ENCODE measurements around the gene CMAS.
A peak's percentile ranks its signal among the peaks of the same experiment; 100 is the strongest.
"Not testable (repeated sequence)": the region's sequence is repeated elsewhere in the genome, so short reads cannot be mapped to it uniquely, and the experiment has no call there.

The CMAS gene

GRCh38 chr12:22046090-22046967 is at the start of gene CMAS:
TSS of gene CMAS (plus strand) at chr12:22046218. CDS start at chr12:22046304, 86 bp downstream.
- no peak for DNase-seq (ENCODE audit: low read depth)

GRCh38 chr12:21998295-21998694 is 47.7 kb upstream of the CMAS start:
- no peak for DNase-seq (ENCODE audit: low read depth)

DNA sequence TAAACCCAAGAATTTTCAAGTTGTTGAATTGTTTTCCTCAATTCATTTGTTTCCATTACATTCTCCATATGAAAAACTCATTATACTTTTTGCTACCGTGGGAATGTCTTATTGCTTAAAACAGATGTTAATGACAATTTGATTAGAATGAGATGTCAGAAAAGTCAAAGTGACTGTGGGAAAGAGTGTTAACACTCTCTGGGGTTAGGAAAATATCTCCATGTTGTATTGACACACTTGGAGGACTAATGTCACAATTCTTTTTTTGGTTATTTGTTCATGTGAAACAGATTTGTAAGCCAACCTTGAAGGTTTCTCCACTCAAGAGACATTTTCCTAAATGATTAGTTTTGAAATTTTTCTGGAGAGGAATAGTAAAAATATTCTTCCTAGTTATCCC is 47.2 kb upstream of the CMAS start:
- no peak for DNase-seq (ENCODE audit: low read depth)

DNA sequence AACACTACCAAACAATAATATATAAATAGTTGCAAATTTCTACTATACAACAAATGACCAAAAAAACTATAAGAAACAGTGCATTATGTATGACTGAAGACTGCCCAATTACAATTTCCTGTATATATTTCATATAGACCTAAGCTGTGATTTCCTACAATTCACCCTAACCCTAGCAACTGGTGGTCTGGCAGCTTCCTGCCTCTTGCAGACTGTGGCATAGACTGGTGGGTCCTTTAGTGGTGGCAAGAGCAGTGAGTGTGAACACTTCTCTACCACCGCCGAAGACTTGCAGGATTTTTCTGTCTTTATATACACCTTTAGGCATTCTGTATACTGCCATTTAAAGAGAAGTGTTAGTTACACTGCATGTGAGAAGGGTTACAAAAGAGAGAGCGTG is 43.6 kb upstream of the CMAS start:
- no peak for DNase-seq (ENCODE audit: low read depth)

- DNase-seq (ENCODE audit: low read depth) = not testable (repeated sequence)
Observed at GRCh38 chr12:22007794-22008193, 38.2 kb upstream of the CMAS start.

DNA sequence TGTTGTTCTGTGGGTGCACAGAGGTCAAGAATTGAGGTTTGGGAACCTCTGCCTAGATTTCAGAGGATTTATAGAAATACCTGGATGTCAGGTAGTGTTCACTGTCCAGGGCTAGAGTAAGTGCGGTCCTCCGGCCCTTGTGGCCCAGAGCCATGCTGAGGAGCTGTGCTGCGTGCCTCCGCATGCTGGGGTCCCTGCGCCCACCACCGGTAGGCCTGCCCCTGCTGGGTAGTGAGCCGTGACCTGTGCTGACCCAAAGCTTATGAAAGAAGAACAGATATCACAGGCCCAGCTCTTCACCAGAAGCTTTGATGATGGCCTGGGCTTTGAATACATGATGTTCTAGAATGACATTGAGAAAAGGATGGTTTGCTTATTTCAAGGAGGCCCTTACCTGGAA is 37.8 kb upstream of the CMAS start:
- DNase-seq (ENCODE audit: low read depth) = no peak

GRCh38 chr12:22014041-22014782 is 31.8 kb upstream of the CMAS start:
- no peak for DNase-seq (ENCODE audit: low read depth)

GRCh38 chr12:22014783-22015144 is 31.3 kb upstream of the CMAS start:
- DNase-seq (ENCODE audit: low read depth) = no peak

DNA sequence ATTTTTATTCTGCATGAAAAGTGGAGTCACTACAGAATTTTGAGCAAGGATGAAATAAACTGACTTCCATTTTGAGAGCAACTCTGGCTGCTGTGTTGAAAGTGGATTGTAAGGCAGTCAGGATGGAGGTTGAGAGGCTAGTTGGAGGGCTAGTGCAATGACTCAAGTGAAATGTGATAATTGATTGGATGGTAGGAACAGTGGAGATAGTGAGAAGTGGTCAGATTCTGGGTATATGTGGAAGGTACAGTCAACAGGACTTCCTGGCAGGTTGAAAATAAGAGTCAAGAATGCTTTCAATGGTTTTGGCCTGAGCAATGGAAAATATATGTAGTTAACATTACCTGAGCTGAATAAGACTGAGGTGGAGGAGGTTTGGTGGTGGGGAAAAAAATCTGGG is 29.0 kb upstream of the CMAS start:
- DNase-seq (ENCODE audit: low read depth) = no peak

- no peak for DNase-seq (ENCODE audit: low read depth)
Observed at GRCh38 chr12:22018860-22019259, 27.2 kb upstream of the CMAS start.

DNA sequence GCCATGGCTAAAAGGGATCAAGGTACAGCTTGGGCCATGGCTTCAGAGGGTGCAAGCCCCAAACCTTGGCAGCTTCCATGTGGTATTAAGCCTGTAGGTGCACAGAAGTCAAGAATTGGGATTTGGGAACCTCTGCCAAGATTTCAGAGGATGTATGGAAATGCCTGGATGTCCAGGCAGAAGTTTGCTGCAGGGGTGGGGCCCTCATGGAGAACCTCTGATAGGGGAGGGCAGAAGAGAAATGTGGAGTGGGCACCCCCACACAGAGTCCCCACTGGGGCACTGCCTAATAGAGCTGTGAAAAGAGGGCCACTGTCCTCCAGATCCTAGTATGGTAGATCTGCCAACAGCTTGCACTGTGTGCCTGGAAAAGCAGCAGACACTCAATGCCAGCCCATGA is 22.5 kb upstream of the CMAS start:
- DNase-seq (ENCODE audit: low read depth) = not testable (repeated sequence)

- DNase-seq (ENCODE audit: low read depth) = no peak
Observed at GRCh38 chr12:22029491-22029890, 16.5 kb upstream of the CMAS start.

DNA sequence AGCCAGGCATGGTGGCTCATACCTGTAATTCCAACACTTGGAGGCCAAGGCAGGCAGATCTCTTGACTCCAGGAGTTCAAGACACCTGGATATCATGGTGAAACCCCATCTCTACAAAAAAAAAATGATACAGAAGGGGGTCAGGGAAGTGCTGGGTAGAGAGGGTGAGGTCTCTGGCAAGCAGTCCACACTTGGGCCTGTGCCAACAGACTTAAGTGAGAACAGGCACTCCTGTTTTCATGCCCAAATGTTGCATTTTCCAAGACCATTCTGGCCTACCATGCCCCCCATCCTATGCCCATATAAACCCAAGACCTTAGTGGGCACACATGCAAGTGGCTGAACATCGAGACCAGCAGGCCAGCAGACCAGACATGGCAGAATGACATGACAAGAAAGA is 16.0 kb upstream of the CMAS start:
- DNase-seq (ENCODE audit: low read depth) = no peak

- no peak for DNase-seq (ENCODE audit: low read depth)
Observed at GRCh38 chr12:22032732-22033131, 13.3 kb upstream of the CMAS start.

DNA sequence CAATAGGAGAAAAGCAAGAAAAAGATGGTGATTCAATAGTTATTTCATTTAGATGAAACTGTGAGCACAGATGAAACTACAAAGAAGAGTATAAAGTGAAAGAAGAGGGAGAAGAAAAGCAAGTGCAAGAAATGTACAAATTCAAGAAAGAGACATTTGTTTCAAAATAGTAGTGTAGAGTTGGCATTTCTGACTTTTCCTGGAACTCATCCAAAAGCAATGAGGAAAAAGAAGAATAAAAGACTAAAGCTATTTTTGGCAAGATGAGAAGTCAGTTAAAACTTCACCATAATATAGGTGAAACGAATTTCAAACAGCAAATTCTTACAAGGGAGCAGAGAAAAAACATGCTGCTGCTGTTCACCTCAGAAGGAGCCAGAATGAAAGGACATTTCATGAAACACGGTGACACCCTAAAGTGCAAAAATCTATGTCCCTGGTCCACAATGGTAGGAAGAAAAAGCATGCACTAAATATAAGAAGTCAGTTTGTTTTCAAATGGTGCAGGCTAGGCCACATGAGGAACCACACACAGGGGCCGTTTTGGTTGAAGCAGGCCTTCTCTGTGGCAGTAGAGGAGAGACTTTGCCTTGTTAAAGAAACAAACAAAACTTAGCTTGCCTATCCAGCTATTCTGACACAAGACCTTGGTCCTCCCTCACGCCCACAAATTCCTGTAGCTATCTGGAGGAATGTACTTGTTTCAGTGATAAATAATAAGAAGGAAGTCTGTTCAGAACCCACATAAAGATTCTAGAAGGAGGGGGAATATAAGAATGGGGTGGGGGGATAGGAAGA is 11.1 kb upstream of the CMAS start:
- no peak for DNase-seq (ENCODE audit: low read depth)

DNA sequence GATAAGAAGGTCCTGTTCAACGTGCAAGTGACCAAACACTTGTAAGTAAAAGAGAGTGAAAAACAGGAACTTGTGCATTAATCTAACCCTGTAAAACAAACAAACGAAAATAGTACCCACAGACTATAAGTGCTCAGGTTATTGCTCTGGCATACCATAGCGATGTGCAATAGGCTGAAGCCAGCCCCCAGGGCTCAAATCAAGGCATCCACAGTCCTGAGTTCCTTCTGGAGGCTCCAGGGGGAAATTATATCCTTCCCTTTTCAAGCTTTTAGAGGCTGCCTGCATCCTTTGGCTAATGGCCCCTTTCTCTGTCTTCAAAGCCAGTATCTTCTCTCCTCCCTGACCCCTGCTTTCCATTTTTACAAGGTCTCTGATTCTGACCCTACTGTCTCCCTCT is 8.1 kb upstream of the CMAS start:
- no peak for DNase-seq (ENCODE audit: low read depth)

DNA sequence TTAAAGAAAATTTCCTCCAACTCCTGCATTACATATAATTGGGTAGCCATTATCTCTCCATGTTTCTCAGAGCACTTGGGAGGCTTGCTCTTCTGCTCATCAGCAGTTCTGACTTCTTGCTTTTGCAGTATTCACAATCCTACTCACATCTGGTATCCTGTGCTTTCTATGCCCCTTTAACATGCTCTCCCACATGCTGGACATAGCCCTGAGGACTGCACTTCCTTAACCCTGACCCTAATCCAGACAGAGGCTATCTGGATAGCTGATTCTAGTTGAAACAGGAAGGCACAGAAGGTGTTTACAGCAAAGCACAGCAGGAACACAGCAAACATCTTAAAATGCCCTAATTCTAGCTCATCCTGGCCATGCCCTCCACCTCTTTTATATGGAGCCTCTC is 7.3 kb upstream of the CMAS start:
- DNase-seq (ENCODE audit: low read depth) = no peak

DNA sequence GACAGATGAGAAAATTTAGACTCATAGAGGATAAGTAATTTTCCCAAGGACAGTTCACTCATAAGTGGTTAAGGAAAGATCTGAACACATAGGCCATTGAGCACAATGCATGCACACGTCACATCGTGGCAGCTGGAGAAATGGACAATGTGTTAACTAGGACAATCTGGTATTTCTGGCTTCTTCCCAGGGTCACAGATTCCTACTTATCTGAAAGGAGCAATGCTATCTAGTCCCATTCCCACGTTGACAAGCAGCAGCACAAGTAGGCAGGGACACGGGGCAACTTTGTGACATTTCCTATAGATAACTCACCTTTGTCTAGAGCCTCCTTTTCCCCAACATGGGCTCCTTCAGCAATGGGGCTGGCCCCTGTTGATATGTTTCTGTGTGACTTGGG is 6.7 kb upstream of the CMAS start:
- DNase-seq (ENCODE audit: low read depth) = no peak

GRCh38 chr12:22042976-22043669 is 2.9 kb upstream of the CMAS start:
- DNase-seq (ENCODE audit: low read depth) = peak; percentile 16

DNA sequence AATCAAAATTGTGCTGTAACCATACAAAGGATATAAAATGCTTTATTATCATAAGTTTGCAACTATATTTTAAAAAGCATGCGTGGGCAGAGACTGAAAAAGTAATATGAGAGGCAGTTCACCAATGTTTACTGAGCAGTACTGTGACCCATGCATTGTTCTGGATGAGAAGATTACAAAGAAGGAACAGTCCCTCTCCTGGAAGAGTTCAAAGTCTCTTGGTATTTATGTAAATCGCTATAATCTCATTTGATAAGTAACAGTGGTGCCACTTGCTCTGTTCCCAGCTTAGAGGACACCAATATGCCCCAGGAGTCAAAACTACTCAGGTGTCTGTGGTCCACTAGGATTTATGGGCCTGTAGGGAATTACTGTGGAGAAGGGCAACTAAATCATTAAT is 2.1 kb upstream of the CMAS start:
- no peak for DNase-seq (ENCODE audit: low read depth)

GRCh38 chr12:22044391-22044790 is 1.6 kb upstream of the CMAS start:
- no peak for DNase-seq (ENCODE audit: low read depth)

- DNase-seq (ENCODE audit: low read depth) = peak; percentile 6
Observed at GRCh38 chr12:22046968-22047390, 961 bp downstream of the CMAS start.
